ENCODE measurements around the gene BRWD1. TPM values are rescaled to one million over a fixed set of nuclear protein-coding genes. Genes with fewer than 3 reads are reported as not detected.

Gene BRWD1
- polyA plus RNA-seq, 6 donors from 2014 or later, result 31.1 to 49.8 (median 44.1) TPM

- Mint-ChIP-seq H3K27ac (peak overlapping the region in 2 of 6 donors; percentile 33 to 44), H3K4me3 (no peak overlapping the region), H3K36me3 (peaks cover 4 to 5% of the 10 kb centered on the region in 2 donors), H3K27me3 (no peaks in the 10 kb centered on the region), H3K4me1 (peaks cover 25 to 31% (median 28%) of the 10 kb centered on the region in 3 donors), H3K9me3 (no peaks in the 10 kb centered on the region)
- DNase-seq (no peak), ATAC-seq (ENCODE audit: low read depth in 2 of 2) (no peak)
Observed at GRCh38 chr21:39307466-39307865, 6.0 kb downstream of the BRWD1 start.

GRCh38 chr21:39300587-39300986, 12.8 kb downstream of the BRWD1 start:
- DNase-seq, result no peak
- peaks cover 14 to 26% (median 14%) of the 10 kb centered on the region in 3 donors for H3K4me1 Mint-ChIP-seq
- H3K27ac Mint-ChIP-seq, result no peak overlapping the region
- H3K9me3 Mint-ChIP-seq, result peaks cover 0 to 11% (median 6%) of the 10 kb centered on the region in 7 donors
- H3K4me3 Mint-ChIP-seq, result peak overlapping the region in 1 of 8 donors; percentile 35
- ATAC-seq (ENCODE audit: low read depth in 2 of 2), result no peak
- H3K36me3 Mint-ChIP-seq, result peaks cover 10 to 15% of the 10 kb centered on the region in 2 donors
- no peaks in the 10 kb centered on the region for H3K27me3 Mint-ChIP-seq

- no peak overlapping the region for H3K27ac Mint-ChIP-seq
- peaks cover 10 to 24% of the 10 kb centered on the region in 2 donors for H3K36me3 Mint-ChIP-seq
- H3K4me1 Mint-ChIP-seq, result peaks cover 7 to 22% (median 8%) of the 10 kb centered on the region in 3 donors
- H3K4me3 Mint-ChIP-seq, result no peak overlapping the region
- DNase-seq (no peak), ATAC-seq (ENCODE audit: low read depth in 2 of 2) (no peak)
- H3K9me3 Mint-ChIP-seq, result peaks cover 0 to 11% (median 6%) of the 10 kb centered on the region in 7 donors
- no peaks in the 10 kb centered on the region for H3K27me3 Mint-ChIP-seq
Observed at GRCh38 chr21:39296891-39297290, 16.5 kb downstream of the BRWD1 start.

- Mint-ChIP-seq H3K4me3 (no peak overlapping the region), H3K27ac (peak overlapping the region in 1 of 6 donors; percentile 64)
Observed at GRCh38 chr21:39288987-39289386, 24.4 kb downstream of the BRWD1 start.

DNA sequence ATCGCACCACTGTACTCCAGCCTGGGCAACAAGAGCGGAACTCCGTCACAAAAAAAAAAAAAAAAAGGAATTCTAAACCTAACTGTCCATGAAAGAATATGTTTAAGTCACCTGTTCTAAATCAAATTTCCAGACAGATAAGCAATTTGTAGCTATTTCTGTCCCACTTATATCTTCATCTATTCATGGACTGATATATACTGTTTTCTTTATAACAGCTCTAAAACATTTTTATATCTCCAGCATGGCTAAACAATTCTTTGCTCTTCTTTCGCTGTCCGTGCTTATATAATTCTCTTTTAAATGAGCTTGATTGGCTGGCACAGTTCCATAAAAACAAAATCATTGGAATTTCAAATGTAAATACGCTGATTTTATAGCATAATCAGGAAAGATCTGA, 30.5 kb downstream of the BRWD1 start:
- no peaks in the 10 kb centered on the region for H3K9me3 Mint-ChIP-seq
- DNase-seq (no peak), ATAC-seq (ENCODE audit: low read depth in 2 of 2) (no peak)
- H3K27ac Mint-ChIP-seq, result no peak overlapping the region
- H3K4me3 Mint-ChIP-seq, result no peak overlapping the region
- no peaks in the 10 kb centered on the region for H3K27me3 Mint-ChIP-seq
- peaks cover 9 to 12% of the 10 kb centered on the region in 2 donors for H3K36me3 Mint-ChIP-seq
- H3K4me1 Mint-ChIP-seq, result peaks cover 6 to 10% (median 7%) of the 10 kb centered on the region in 3 donors

More at GRCh38 chr21:39288987-39289386, 24.4 kb downstream of the BRWD1 start:
- Mint-ChIP-seq H3K9me3 (peaks cover 0 to 4% (median 0%) of the 10 kb centered on the region in 7 donors), H3K4me1 (peaks cover 0 to 6% (median 5%) of the 10 kb centered on the region in 3 donors), H3K36me3 (peaks cover 34 to 35% of the 10 kb centered on the region in 2 donors), H3K27me3 (no peaks in the 10 kb centered on the region)
- no peak for DNase-seq
- no peak for ATAC-seq (ENCODE audit: low read depth in 2 of 2)

DNA sequence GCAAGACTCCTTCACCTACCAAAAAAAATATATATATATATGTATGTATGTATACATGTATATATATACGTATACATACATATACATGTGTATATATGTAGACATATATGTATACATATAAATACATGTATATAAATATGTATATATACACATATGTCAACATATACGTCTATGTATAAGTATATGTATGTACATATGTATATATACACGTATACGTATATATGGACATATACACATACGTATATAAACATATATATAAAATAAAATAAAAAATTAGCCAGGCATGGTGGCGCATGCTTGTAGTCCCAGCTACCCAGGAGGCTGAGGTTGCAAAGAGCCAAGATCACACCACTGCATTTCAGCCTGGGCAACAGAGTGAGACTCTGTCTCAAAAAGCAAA, 31.6 kb downstream of the BRWD1 start:
- Mint-ChIP-seq H3K4me3 (no peak overlapping the region), H3K36me3 (peaks cover 0 to 1% of the 10 kb centered on the region in 2 donors), H3K9me3 (no peaks in the 10 kb centered on the region), H3K27ac (no peak overlapping the region), H3K27me3 (no peaks in the 10 kb centered on the region), H3K4me1 (peaks cover 6 to 10% (median 7%) of the 10 kb centered on the region in 3 donors)
- ATAC-seq (ENCODE audit: low read depth in 2 of 2) (no peak), DNase-seq (no peak)

DNA sequence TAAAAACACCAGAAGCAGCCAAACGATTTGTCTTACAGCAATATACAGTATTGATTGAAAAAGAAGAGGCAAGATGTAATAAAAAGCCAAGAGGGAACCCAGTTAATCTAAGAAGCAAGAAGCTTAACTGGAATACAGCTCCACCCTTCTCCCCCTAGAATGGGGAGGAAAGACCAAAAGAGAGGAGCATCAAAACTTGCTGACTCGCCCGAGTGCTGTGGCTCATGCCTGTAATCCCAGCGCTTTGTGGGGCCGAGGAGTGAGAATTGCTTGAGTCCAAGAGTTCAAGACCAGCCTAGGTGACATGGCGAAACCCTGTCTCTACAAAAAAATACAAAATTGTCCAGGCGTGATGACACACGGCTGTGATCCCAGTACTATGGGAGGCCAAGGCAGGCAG, 32.2 kb downstream of the BRWD1 start:
- DNase-seq (no peak), ATAC-seq (ENCODE audit: low read depth in 2 of 2) (no peak)
- Mint-ChIP-seq H3K27ac (no peak overlapping the region), H3K4me3 (no peak overlapping the region), H3K9me3 (no peaks in the 10 kb centered on the region), H3K36me3 (no peaks in the 10 kb centered on the region), H3K27me3 (no peaks in the 10 kb centered on the region), H3K4me1 (peaks cover 6 to 10% (median 7%) of the 10 kb centered on the region in 3 donors)

GRCh38 chr21:39269620-39270019, 43.8 kb downstream of the BRWD1 start:
- H3K27ac Mint-ChIP-seq, result no peak overlapping the region
- H3K36me3 Mint-ChIP-seq, result peaks cover 8 to 12% of the 10 kb centered on the region in 2 donors
- peaks cover 0 to 7% (median 0%) of the 10 kb centered on the region in 3 donors for H3K4me1 Mint-ChIP-seq

GRCh38 chr21:39265603-39266002, 47.8 kb downstream of the BRWD1 start:
- no peaks in the 10 kb centered on the region for H3K9me3 Mint-ChIP-seq
- DNase-seq (no peak), ATAC-seq (ENCODE audit: low read depth in 2 of 2) (no peak)
- H3K4me1 Mint-ChIP-seq, result peaks cover 0 to 5% (median 4%) of the 10 kb centered on the region in 3 donors
- no peaks in the 10 kb centered on the region for H3K27me3 Mint-ChIP-seq
- H3K36me3 Mint-ChIP-seq, result peaks cover 2 to 4% of the 10 kb centered on the region in 2 donors
- H3K4me3 Mint-ChIP-seq, result no peak overlapping the region
- no peak overlapping the region for H3K27ac Mint-ChIP-seq

More at GRCh38 chr21:39269620-39270019, 43.8 kb downstream of the BRWD1 start:
- no peaks in the 10 kb centered on the region for H3K27me3 Mint-ChIP-seq
- H3K9me3 Mint-ChIP-seq, result no peaks in the 10 kb centered on the region
- DNase-seq, result no peak
- no peak overlapping the region for H3K4me3 Mint-ChIP-seq
- ATAC-seq (ENCODE audit: low read depth in 2 of 2), result no peak

- H3K4me1 Mint-ChIP-seq, result peaks cover 0 to 6% (median 5%) of the 10 kb centered on the region in 3 donors
- no peak for DNase-seq
- H3K9me3 Mint-ChIP-seq, result no peaks in the 10 kb centered on the region
- no peak overlapping the region for H3K4me3 Mint-ChIP-seq
- H3K27me3 Mint-ChIP-seq, result no peaks in the 10 kb centered on the region
- peak overlapping the region in 1 of 6 donors; percentile 36 for H3K27ac Mint-ChIP-seq
- H3K36me3 Mint-ChIP-seq, result no peaks in the 10 kb centered on the region
- ATAC-seq (ENCODE audit: low read depth in 2 of 2), result no peak
Observed at GRCh38 chr21:39263372-39263771, 50.1 kb downstream of the BRWD1 start.

- H3K36me3 Mint-ChIP-seq, result peaks cover 0 to 10% of the 10 kb centered on the region in 2 donors
- no peaks in the 10 kb centered on the region for H3K27me3 Mint-ChIP-seq
- H3K4me1 Mint-ChIP-seq, result peaks cover 0 to 8% (median 0%) of the 10 kb centered on the region in 3 donors
- no peaks in the 10 kb centered on the region for H3K9me3 Mint-ChIP-seq
- H3K4me3 Mint-ChIP-seq, result no peak overlapping the region
- H3K27ac Mint-ChIP-seq, result peak overlapping the region in 1 of 6 donors; percentile 16
- ATAC-seq (ENCODE audit: low read depth in 2 of 2) (no peak), DNase-seq (no peak)
Observed at GRCh38 chr21:39258207-39258606, 55.2 kb downstream of the BRWD1 start.

DNA sequence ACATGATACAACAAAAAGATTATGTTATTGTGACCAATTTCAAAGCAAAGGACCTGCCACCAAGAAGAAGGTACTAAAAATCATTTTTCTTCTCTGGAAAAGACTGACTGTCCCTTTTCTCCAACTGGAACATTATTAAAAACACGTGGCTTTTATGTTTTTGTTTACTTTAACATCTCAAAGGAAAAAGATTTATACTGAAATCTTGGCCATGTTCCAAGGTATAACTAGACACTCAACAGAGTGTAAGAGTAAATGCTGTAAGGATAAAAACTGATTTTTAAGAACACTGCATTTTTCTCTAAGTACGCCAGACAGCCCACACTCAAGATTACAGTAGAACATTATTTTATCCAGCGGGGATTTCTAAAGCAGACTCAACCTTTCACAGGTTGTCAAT, 62.1 kb downstream of the BRWD1 start:
- peaks cover 3 to 10% of the 10 kb centered on the region in 2 donors for H3K36me3 Mint-ChIP-seq
- no peaks in the 10 kb centered on the region for H3K9me3 Mint-ChIP-seq
- DNase-seq, result no peak
- ATAC-seq (ENCODE audit: low read depth in 2 of 2), result no peak
- H3K27me3 Mint-ChIP-seq, result no peaks in the 10 kb centered on the region
- H3K4me3 Mint-ChIP-seq, result no peak overlapping the region
- H3K27ac Mint-ChIP-seq, result peak overlapping the region in 1 of 6 donors; percentile 37
- peaks cover 0 to 10% (median 0%) of the 10 kb centered on the region in 3 donors for H3K4me1 Mint-ChIP-seq

DNA sequence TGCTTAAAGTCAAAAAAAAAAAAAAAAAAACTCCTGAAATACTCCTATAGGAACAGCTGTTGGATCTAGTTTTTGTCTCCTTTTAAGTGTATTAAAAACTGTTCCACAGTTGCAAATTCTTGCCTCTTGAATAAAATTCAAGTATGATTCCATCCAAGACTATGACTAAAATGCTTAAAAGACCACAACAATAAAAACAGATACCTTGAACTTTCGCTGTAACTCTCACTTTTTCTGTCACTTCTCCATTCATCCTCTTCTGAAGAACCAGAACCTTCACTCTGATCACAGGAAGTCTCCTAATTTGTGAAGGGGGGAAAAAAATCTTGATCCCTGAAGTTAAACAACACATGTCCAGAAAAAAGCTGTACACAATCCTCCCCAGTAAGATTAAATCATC, 75.2 kb downstream of the BRWD1 start:
- H3K4me3 Mint-ChIP-seq, result no peak overlapping the region
- peaks cover 30 to 31% of the 10 kb centered on the region in 2 donors for H3K36me3 Mint-ChIP-seq
- no peak overlapping the region for H3K27ac Mint-ChIP-seq
- H3K9me3 Mint-ChIP-seq, result no peaks in the 10 kb centered on the region
- ATAC-seq (ENCODE audit: low read depth in 2 of 2) (no peak), DNase-seq (no peak)
- no peaks in the 10 kb centered on the region for H3K27me3 Mint-ChIP-seq
- H3K4me1 Mint-ChIP-seq, result peaks cover 0 to 6% (median 4%) of the 10 kb centered on the region in 3 donors

GRCh38 chr21:39232861-39233291, 80.6 kb downstream of the BRWD1 start:
- Mint-ChIP-seq H3K9me3 (no peaks in the 10 kb centered on the region), H3K36me3 (peaks cover 17 to 20% of the 10 kb centered on the region in 2 donors), H3K4me1 (peaks cover 0 to 5% (median 0%) of the 10 kb centered on the region in 3 donors), H3K27ac (no peak overlapping the region), H3K27me3 (no peaks in the 10 kb centered on the region), H3K4me3 (no peak overlapping the region)
- DNase-seq (no peak), ATAC-seq (ENCODE audit: low read depth in 2 of 2) (no peak)
